Sigmoid colon (tissue), 4 donors: ENCODE results near the gene PCSK7.

Source experiments
- EP300 ChIP-seq, 4 donors: sonication (generic); formaldehyde crosslinking; IDR thresholded peaks; one replicate each; pipeline ENCODE4 v1.6.1; 2017; ENCODE audit warnings: antibody characterized with exemption in 4 of 4
- POLR2A ChIP-seq, 2 donors: fragments of 450-650 bp; IDR thresholded peaks; one replicate each; pipeline ENCODE4 v1.6.1; 2016; ENCODE audit warnings: antibody characterized with exemption in 2 of 2, mild to moderate bottlenecking in 2 of 2, moderate library complexity in 2 of 2
- POLR2AphosphoS5 ChIP-seq, 4 donors: sonication (generic); formaldehyde crosslinking; IDR thresholded peaks; one replicate each; pipeline ENCODE4 v1.6.1; 2017; ENCODE audit warnings: antibody characterized with exemption in 4 of 4
- TF ChIP-seq, protein P1 (sequence below), 4 experiments: fragments of 450-650 bp in 3 of 4; fragments of 200-600 bp in 1 of 4; IDR thresholded peaks; one replicate each; pipeline ENCODE4 v1.5.1; 2016 to 2019; ENCODE audit warnings: antibody characterized with exemption in 4 of 4, mild to moderate bottlenecking in 3 of 4, moderate library complexity in 2 of 4

DNA sequence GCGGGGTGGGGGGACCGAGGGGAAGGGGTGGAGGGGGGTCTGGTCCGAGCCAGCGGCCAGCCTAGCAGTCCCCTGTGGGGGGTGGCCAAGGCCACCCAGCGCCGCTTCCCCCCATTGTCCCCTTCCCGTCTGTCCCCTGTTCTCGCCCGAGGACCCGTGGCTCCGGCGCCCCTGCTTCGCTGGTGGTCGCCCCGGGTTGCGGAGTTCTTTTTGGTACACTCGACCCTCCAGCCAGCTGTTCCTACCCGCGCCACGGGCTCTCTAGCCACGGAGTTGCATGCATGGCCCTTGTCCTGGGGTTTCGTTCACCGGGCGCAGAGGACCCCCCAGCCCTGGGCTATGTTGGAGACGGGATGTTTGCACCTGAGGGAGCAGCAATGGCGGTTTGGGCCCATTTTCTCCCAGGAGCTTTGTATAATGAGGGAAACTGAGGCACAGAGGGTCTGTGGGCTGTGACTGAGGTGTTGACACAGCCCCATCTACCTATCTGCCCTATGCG is 1.1 kb upstream of the PCSK7 start:
- TF ChIP-seq, protein P1, sequence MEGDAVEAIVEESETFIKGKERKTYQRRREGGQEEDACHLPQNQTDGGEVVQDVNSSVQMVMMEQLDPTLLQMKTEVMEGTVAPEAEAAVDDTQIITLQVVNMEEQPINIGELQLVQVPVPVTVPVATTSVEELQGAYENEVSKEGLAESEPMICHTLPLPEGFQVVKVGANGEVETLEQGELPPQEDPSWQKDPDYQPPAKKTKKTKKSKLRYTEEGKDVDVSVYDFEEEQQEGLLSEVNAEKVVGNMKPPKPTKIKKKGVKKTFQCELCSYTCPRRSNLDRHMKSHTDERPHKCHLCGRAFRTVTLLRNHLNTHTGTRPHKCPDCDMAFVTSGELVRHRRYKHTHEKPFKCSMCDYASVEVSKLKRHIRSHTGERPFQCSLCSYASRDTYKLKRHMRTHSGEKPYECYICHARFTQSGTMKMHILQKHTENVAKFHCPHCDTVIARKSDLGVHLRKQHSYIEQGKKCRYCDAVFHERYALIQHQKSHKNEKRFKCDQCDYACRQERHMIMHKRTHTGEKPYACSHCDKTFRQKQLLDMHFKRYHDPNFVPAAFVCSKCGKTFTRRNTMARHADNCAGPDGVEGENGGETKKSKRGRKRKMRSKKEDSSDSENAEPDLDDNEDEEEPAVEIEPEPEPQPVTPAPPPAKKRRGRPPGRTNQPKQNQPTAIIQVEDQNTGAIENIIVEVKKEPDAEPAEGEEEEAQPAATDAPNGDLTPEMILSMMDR (IDR thresholded peaks at IDR 0.05) = no peak
- TF ChIP-seq POLR2A (IDR thresholded peaks at IDR 0.05) = no peak
- TF ChIP-seq EP300 (IDR thresholded peaks at IDR 0.05) = no peak
- TF ChIP-seq POLR2AphosphoS5 (IDR thresholded peaks at IDR 0.05) = no peak
